NCI-H2196 (cell line): ENCODE results near the gene ARHGEF4.

Experiments
- DNase-seq: peaks from one replicate; lab custom pipeline; 2025; ENCODE audit not compliant: unreplicated experiment; lab: John Stamatoyannopoulos, UW

ARHGEF4 gene

DNA sequence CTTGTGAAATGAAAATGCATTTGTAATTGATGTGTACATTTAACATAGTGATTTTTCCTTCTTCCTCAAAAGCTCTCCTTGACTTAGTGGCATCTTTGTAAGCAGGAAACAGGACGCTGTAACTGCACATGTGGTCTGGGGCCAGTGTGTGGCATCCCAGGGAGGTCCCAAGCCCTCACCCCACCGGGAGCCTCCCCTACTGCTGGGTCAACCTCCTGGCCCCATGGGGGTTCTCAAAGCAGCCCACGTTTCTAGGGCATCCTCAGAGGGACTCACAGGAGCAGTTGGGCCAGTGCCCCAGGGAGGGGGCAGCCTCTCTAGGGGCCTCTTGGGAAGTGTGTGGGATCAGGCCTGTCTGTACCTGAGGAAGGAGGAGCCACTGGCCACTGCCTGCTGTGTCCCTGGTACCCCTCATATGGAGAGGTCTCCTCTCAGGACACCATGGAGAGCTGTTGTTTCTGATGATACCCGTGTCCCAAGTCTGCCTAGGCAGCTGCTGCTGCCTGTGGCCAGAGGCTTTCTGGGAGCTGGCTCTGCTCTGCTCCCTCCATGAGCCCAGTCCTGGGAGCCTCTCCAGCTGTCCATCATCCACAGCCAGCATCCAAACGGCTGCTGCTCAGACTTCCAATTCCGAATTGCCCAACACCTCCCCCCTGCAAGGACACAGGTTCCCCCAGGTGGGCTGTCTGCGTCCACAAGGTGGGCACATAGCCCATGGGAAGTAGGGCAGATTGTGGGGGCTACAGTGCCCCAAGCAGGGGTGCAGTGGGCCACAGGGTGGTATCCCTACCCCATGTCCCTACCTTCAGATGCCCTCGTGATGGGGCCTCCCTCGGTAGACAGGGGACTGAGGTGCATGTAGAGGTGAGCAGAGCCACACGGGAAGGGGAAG is 13.4 kb downstream of the ARHGEF4 start:
- DNase-seq: no peak

DNA sequence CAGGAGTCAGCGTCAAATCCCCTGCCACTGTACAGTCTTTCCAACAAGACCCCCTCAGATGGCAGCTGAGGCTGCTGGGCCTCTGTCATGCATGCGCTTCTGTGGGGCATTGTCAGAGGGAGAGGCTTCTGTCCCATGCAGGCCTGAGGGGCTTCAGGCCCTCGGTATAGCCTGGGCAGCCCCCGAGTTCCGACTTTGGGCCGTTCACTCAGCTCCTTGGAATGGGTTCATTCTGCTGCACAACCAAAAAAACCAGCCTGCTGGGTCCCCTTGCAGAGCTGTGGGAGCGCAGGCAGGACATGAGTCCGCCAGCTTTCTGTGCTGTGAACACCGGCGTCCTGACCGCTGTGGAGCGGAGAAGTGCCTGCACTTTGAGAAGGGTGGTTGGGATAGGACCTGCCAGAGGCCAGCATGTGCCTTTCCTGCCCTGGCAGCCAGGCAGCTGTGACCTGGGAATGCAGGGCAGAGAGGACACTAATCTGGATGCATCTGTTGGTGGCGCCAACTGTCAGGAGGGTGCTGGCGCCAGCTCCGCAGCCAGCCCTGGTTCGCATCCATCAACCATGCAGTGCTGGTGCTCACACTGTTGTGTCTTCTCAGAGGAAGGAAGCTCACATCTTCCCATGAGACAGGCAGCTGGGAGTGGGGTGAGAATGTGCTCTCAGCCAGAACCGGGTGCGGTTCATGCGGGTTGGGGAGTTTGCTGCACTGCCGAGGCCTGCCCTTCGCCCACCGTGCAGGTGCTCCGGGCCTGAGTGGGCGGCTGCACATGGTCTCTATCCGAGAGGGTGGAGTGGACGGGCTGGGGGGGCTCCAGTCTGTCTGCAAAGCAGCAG is 14.3 kb downstream of the ARHGEF4 start:
- DNase-seq: no peak

DNA sequence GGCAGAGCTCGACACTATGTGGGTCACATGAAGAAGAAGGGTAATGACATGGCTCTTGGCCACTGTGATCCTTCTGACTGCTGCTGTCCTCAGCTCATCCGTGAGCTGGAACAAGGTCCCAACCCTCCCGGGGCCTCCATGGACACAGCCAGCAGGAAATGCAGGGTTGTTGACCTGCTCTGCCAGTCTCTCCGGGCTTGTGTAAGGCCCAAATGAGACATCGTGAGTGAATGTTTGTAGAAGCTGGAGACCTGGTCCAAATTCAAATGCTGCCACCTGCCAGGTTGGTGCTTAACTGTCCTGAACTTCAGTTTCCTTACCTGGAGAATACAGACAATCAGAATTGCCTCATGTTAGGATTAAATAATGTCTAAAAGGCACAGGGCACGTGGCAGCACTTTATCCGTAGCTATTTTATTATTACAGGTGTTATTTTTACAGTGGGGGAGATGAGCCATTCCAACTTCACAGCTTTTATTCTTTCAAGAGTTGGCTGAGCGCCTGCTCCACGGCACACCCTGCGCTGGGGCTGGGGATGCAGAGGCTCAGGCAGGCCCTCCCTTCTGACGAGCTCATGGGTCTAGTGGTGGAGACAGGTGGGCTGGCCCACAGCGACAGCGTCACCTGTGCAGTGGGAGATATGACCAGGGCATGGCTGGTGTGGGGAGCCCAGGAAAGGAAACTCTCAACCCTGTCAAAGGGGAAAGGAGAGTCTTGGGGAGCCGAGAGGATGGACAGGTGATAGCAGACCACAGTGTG is 15.1 kb downstream of the ARHGEF4 start:
- DNase-seq: no peak

DNA sequence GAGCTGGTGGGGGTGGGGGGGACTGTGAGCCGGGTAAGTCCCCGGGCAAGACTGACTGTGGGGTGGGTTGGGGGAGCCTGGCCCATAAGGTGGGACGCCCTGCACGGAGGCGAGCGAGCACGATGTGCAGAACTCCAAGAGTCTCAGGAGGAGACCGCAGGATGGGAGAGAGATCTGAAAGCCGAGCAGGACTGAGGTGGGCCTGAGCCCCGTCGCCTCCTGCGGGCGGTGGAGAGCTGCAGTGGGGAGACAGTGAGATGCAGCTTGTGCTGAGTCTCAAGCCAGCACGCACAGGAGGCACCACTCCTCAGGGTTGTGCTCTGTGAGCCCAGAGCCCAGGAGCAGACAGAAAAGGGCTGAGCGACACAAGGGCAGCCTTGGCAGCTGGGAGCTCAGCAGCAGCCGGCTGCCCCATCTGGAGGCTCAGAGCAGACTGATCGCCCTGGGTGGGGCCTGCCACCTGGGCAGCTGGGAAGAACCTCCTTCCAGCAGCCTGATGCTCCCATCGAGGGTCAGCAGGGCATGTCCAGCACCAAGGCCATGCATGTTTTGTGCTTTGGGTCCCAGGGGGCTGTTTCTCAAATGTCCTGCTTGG is 15.9 kb downstream of the ARHGEF4 start:
- no peak for DNase-seq

DNA sequence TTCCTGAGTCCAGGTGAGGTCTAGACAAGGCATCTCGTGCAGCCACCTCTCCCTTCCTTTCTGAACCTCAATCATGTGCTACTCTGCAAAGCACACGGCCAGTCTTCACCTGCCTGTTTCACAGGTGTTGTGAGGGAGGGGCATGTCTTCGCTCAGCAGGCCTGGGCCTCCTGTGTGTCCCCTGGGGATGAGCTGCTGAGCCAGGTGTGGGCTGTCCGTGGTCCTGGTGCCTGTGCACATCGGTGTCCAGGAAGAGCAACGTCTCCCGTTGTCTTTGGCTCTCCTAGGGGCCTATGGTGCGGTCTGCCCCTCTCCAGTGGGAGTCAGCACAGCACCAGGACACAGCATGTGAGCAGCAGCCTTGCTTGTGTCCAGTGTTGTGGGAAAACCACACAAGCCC is 16.7 kb downstream of the ARHGEF4 start:
- DNase-seq: no peak

DNA sequence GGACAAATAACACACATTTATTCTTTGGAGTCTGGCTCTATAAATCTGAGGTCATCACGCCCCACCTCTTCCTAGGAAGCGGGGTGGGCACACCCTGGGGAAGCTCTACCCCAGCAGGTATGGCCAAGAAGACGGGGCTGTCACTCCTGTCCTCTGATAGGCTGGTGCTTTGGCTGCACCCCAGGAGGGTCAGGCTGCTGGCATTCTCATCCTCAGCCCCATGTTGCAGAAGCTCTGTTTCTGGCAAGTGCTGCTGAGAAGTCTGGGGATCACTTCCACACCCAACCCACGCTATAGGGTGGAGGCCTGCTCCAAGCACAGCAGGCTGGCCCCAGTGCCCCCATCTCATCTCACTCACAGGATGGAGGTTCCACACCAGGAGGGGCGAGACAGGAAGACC is 17.6 kb downstream of the ARHGEF4 start:
- DNase-seq: no peak

DNA sequence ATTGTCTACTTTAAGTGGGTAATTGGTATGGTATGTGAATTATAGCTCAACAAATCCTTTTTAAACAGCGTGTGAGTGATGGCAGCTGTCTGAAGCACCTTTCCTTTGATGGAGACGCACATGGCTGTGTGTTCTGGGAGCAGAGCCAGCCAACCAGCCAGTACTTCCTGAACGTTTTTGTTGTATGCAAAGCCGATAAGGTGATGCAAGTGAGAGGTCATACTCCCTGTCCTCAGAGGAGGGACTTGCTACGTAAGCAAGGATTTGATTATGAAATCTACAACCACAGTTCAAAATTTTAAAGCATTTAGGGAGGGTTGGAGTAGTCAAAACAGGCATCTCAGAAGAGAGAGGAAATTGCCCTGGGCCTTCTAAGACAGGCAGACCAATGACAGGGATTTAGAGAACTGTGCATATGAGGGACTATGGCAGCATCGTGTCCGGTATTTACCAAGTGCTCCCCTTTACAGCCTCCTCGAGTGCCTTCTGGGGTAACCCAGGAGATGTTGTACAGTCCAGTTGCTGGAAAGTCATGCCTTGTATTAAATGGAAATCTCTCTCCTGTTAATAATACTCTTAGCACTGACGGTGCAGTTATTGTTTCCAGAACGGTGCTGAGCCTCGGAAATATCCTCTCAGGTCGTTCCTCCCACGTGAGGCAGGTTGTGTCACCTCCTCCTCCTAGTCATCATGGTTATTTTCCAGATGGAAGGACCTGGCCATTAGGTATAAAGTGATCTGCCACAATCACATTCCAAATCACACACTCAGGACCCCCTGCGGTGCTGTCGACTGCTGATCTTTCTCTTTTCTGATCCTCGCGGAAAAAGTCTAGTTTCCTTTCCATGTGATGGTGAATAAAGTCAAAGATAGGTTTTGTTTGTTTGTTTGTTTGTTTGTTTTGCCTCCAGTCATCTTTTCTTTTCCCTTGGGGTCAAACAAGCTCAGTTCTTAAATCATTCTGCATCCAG is 28.4 kb downstream of the ARHGEF4 start:
- DNase-seq: peak; percentile 64

DNA sequence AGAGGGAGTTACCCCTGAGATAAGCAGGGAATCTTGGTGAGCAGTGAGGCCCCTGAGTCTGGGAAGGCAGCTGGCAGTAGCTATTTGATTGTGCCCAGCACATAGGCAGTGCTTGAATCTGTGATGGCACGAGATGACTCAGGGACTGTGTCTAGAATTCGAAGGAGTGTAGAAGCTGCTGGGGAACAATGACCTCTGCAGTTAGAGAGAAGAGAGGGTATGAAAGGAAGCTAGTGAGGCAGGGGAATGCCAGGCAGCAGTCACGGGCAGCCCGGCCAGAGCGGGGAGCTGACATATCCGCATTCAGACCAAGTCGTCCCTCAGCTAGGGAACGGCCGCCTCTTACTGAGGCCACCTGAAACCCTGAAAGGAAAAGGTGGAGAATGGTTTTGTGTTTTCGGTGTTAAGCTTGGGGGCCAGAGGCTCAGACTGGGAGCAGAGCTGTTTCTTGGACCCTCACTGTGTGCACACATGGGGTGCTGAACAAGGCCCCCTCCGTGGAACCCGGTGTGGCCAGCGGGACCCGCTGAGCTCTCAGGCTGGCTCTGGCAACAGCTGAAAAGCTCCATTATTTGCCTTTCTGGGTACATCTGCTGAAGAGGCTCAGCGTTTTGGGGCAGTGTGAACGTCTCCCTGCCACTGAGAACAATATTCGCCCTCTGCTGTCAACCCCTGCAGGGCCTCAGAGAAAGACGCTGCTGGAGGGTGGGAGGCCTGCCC is 32.9 kb downstream of the ARHGEF4 start:
- no peak for DNase-seq

DNA sequence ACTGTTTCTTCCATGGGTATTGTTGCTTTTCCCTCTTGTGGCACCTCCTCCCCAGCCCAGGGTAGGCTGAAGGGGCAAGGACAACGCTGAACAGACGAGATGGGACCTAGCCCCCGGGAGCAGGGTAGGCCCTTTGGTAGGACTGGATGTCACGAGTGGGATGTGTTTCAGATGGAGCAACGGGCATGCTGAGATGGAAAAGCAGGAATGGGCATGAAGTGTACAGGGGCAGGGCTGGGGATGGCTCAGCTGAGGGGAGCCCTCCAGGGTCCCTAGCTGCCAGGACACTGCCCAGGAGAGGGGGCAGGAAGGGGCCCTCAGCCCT is 33.4 kb downstream of the ARHGEF4 start:
- no peak for DNase-seq

DNA sequence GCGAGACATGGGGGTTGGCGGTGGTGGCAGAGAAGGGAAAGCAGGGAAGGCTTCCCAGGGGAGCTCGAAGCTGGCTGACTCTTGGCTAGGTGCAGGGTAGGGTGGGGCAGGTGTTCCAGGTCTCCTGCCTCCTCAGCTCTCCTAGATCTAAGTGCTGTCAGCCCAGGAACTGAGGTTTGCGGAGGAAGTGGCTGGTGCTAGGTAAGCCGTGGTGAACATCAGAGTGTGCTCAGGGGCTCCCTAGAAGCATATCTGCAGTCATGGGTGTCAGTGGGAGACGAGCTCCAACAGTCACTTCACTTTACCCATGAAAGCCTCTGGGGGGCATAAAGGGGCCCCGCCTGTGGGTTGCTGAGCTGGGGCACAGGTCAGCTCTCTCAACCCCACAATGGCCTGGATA is 34.1 kb downstream of the ARHGEF4 start:
- no peak for DNase-seq

DNA sequence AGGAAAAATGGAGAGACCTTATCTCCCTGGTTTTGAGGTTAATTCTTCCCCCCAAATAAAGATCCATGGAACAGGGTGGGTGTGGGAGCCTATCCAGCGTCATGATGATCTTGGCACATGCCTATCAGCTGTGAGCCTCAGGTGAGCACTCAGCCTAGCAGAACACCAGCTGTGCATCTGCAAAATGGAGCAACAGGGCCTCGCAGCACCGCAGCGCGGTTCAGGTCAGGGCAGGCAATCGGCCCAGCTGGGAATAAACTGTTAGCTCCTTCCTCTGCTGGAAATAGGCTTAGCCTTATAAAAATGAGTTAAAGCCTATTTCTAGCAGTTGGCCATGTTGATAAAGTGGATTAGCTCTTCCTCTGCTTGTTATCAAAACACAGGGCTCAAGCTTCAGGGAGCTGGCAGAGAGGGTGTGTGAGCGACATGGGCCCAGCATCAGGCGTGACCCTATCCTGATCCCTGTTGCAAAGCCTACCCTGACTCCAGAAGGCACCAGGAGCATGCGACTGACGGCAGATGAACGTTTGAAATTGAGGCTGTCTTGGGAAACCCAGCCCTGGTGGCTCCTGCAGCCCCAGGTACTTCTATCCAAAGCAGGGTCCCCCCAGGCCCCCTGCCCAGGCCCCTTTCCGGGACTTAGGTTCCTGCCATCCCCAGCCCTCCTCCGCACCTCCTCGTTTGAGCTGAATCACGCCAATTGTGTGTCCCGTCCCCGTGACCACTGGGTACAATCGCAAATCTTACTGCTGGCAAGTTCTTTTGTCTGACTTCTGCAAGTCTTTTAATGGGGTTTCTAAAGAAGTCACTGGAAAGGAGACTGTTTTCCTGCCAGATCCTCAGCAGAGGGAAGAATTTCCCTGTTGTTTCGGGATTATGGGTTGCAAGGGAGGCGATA is 35.4 kb downstream of the ARHGEF4 start:
- DNase-seq: no peak

DNA sequence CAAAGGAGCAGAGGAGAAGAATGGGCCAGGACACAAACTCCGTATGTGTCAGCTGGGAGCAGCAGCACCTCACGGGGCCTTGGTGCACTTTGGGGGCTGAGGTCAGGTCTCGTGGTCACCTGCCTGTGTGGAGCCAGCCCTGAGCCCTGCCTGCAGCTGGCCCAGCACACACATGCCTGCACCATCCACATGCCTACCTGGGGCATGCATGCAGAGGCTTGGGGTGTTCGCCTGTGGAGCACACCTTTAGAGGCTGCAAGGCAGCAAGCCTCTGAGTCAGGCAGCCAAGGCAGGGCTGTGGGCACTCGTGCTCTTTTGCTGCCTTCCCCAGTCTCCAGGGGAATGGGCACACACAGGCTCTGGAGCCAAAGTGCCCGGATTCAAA is 36.0 kb downstream of the ARHGEF4 start:
- no peak for DNase-seq

DNA sequence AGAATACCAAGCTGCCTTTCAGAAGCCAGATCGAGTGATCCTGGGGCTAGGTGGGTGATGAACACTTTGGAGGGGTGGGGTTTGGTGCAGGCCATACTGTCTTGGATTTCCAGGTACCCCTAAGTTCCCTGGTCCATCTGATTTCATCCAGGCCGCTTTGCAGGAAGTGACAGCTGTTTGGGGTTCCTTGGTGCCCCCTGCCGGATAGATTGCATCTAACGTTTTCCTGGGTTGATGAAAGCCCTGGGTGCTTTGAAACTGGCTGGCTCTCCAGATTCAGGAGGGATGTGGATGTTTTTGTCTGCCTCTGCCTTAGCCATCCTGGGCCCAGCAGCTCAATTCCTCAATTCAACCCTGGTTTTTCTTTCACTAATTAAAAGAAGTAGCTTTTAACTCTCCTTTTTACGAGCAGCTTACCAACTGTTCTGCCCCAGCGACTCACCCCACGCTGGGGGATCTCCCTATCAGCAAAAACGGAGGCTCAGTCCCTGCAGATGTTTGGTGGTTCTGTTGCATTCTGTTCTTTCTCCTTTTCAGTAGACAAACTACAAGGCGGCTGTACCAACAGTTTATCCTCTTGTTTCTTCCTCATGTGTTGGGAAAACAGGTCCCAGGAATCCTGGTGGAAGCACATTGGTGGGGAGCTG is 37.1 kb downstream of the ARHGEF4 start:
- peak; percentile 51 for DNase-seq

DNA sequence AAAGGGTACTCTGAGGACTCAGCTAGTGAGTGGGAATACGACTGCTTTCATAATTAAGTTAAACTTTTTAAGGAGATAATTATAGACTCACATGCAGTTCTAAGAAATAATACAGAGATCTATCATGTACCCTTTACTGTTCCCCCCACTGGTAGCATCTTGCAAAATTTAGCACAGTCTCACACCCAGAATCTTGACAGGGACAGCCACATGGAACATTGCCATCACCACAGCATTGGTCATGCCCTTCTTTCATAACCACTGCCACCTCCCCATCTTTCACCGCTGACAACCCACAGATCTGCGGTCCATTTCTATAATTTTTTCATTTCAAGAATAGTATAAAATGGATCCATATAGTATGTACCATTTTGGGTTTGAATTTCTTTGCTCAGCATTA is 37.8 kb downstream of the ARHGEF4 start:
- no peak for DNase-seq

DNA sequence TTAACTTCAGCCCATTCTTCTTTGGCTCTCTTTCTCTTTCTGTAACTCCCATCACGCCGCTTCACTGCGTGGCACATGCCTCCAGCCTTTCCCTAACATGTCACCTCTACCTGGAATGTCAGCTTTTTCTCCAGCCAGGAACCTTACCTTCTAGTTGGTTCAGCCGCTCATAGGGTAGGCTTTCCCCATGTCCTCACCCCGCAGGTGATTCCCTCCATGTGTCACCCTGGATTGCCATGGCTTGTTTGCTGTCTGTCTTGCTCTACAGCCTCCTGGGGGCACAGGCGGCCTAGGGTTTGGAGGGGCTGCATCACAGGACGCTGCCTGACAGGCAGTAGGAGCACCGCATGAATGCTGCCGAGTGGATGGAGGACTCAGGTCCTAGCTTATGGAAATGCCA is 39.2 kb downstream of the ARHGEF4 start:
- DNase-seq: no peak

DNA sequence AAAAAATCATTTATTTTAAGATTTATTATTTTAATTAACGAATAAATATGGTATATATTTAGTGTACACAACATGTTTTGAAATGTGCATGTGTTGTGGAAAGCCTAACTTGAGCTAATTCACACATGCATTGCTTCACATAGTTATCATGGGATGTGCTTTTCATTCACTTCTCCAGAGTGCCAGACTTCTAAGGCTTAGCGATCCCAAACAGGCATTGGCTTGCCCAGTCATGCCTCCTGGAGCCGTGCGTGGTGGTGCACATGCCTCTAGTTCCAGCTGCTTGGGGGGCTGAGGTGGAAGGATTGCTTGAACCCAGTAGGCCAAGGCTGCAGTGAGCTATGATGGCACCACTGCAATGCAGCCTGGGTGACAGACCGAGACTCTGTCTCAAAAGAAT is 40.5 kb downstream of the ARHGEF4 start:
- no peak for DNase-seq

DNA sequence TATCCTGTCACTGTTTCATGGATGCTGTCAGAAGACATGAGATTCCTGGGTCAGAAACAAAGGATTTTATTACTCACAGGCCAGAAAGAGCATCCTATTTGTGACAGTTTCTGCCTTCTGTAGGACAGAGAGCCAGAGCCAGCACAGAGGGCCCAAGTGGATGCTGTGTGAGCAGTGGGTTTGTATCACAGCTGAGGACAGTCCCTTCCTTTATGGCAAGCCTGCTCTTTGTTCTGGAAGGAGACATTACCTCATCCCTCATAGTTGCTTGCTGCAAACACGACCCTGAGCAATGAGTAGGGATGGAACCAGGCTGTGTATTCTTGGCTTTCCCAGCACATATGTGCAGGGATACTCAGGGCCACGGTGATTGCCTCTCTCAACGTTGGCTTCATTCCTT is 41.6 kb downstream of the ARHGEF4 start:
- no peak for DNase-seq

DNA sequence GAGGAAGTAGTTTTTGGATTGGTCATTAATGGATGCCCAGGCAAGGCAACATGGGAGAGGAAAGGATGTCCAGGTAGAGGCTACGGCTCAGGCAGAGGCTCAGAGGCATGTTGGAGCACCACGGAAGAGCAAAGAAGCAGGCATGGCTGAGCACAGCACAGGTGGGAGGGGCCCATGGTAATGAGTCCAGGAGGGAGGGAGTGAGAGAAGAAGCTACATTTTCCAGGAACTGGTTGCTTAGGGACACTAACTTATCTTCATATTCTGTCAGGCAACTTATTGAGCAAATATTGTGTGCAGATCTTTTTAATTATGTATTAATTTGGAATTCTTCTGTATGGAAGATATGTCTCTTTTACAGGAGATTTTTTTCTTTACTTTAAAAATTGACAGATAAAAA is 42.2 kb downstream of the ARHGEF4 start:
- no peak for DNase-seq
